GM18873 (cell line): ENCODE results near the gene SLC25A11.

Source experiments
- ATAC-seq: cut with Tn5 transposase; IDR thresholded peaks from one replicate; pipeline ENCODE4 v1.9.1; 2021; ENCODE audit warnings: mild to moderate bottlenecking, moderate library complexity, moderate number of reproducible peaks; ENCODE audit not compliant: unreplicated experiment, low FRiP score

SLC25A11 gene

GRCh38 chr17:4896332-4897197 is 43.3 kb downstream of the SLC25A11 start:
- ATAC-seq = no peak

- ATAC-seq = no peak
Observed at GRCh38 chr17:4895657-4896331, 44.1 kb downstream of the SLC25A11 start.

- ATAC-seq = no peak
Observed at GRCh38 chr17:4895121-4895520, 44.7 kb downstream of the SLC25A11 start.

GRCh38 chr17:4893721-4894560 is 45.9 kb downstream of the SLC25A11 start:
- ATAC-seq = no peak

- ATAC-seq = no peak
Observed at GRCh38 chr17:4893272-4893671, 46.6 kb downstream of the SLC25A11 start.

- no peak for ATAC-seq
Observed at GRCh38 chr17:4892499-4893221, 47.2 kb downstream of the SLC25A11 start.

- ATAC-seq = no peak
Observed at GRCh38 chr17:4891411-4892410, 48.1 kb downstream of the SLC25A11 start.

- ATAC-seq = no peak
Observed at GRCh38 chr17:4887581-4887980, 52.3 kb downstream of the SLC25A11 start.
